GM12873 (cell line): Measurements from ENCODE around the gene ANKS3.

Experiments
- CTCF ChIP-seq: IDR thresholded peaks from 2 replicates; pipeline ENCODE4 v1.5.1; 2012; ENCODE audit warnings: low read depth, mild to moderate bottlenecking, moderate library complexity, low read length, control low read depth; ENCODE audit not compliant: insufficient read depth; ENCODE audit errors: missing control alignments

The ANKS3 gene

GRCh38 chr16:4733747-4734062, 366 bp downstream of the ANKS3 start:
- no peak for TF ChIP-seq CTCF

- no peak for TF ChIP-seq CTCF
Measured at GRCh38 chr16:4733211-4733742, 794 bp downstream of the ANKS3 start.

- no peak for TF ChIP-seq CTCF
Measured at GRCh38 chr16:4729876-4730275, 4.2 kb downstream of the ANKS3 start.

GRCh38 chr16:4728676-4729075, 5.4 kb downstream of the ANKS3 start:
- TF ChIP-seq CTCF, result no peak

GRCh38 chr16:4726616-4727015, 7.5 kb downstream of the ANKS3 start:
- TF ChIP-seq CTCF, result no peak

GRCh38 chr16:4724661-4725270, 9.3 kb downstream of the ANKS3 start:
- no peak for TF ChIP-seq CTCF

- no peak for TF ChIP-seq CTCF
Measured at GRCh38 chr16:4723071-4723767, 10.9 kb downstream of the ANKS3 start.
